H4 (cell line): Measurements from ENCODE around the gene CCDC85C. TPM values are rescaled to one million over a fixed set of nuclear protein-coding genes. Genes with fewer than 3 reads are reported as not detected.
"Not testable (repeated sequence)": the region's sequence is repeated elsewhere in the genome, so short reads cannot be mapped to it uniquely, and the experiment has no call there.

Experiments
- DNase-seq: peaks from one replicate; pipeline ENCODE4 v3.0.0-alpha.2; 2015; ENCODE audit warnings: low spot score
- total RNA-seq: library from RNA; depleted of rRNA; stranded (reverse); fragments of >200 nt; shearing (Covaris generic); gene quantifications from 2 replicates; pipeline ENCODE4 v1.2.3, GENCODE V29; 2014; rRNA removed

The CCDC85C gene
- total RNA-seq, result 5.7 and 5.8 TPM in 2 replicates

GRCh38 chr14:99603471-99604277, at the start of gene CCDC85C:
TSS of gene CCDC85C (minus strand) at chr14:99604207. CDS start at chr14:99603959, 248 bp downstream.
- peak; percentile 20 for DNase-seq

GRCh38 chr14:99651953-99652746, 48.1 kb upstream of the CCDC85C start:
- DNase-seq, result no peak

DNA sequence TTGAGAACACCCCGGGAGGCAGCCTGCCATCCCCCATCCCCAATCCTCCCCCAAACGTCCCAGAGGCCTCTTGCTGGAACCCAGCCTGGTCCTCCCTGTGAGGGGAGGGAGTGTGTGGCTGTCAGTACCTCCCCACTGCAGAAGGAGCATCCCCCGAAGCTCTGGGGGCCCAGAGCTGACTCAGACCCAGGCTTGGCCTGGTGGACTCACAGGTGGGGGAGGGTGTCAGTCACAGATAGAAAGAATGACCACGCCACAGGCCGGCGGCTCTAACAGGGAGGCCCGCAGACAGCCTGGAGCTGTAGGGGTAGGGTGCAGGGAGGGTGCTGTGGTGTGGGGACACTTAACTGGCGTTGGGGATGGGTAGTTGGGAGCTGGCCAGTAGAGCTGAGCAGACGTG, 46.2 kb upstream of the CCDC85C start:
- DNase-seq, result no peak

DNA sequence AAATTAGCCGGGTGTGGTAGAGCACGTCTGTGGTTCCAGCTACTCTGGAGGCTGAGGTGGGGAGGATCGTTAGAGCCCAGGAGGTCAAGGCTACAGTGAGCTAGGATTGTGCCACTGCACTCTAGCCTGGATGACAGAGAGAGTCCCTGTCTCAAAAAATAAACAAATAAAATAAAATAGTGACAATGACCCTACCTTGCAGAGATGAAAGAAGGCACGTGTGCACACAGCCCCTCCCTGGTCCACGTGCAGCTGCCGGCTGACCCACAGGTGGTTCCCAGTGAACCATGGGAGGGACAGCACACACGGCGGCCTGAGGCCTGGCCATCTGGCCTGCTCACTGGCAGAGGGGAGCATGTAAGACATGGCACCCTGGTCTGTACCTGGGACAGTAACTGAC, 45.6 kb upstream of the CCDC85C start:
- DNase-seq, result no peak

DNA sequence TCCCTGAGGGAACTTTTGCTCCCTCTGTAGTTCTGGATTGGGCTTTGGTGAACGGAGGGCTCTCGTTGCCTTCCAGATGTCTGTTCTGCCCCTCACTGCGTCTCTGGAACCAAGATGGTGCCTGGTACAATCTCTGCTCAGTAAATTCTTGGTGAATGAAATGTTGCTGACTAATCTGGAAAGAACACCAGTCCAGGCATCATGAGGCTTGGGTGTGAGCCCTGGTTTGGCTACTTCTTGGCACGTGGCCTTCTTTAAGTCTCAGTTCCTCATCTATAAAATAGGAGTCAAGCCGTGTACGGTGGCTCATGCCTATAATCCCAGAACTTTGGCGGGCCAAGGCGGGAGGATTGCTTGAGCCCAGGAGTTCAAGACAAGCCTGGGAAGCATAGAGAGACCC, 45.2 kb upstream of the CCDC85C start:
- no peak for DNase-seq

- DNase-seq, result no peak
Observed at GRCh38 chr14:99648027-99648784, 44.2 kb upstream of the CCDC85C start.

DNA sequence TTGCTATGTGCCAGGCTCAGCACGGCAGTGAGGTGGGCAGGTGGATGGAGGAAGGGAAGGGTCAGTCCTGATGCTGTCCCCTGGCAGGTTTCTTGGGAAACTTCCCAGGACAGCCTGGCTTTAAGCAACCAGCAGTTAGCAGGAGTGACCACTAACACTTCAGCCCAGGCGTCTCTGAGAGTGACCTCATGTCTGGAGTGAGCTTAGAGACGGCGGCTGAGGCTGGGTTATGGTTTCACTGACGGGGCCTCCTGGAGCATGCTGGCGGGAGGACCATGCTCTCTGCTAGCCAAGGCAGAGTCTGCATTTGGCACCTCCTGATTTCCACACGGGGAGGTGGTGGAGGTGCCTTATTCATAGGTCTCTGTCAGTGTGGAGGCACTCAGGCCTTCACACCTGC, 43.4 kb upstream of the CCDC85C start:
- DNase-seq, result no peak

- no peak for DNase-seq
Observed at GRCh38 chr14:99645545-99646505, 41.8 kb upstream of the CCDC85C start.

DNA sequence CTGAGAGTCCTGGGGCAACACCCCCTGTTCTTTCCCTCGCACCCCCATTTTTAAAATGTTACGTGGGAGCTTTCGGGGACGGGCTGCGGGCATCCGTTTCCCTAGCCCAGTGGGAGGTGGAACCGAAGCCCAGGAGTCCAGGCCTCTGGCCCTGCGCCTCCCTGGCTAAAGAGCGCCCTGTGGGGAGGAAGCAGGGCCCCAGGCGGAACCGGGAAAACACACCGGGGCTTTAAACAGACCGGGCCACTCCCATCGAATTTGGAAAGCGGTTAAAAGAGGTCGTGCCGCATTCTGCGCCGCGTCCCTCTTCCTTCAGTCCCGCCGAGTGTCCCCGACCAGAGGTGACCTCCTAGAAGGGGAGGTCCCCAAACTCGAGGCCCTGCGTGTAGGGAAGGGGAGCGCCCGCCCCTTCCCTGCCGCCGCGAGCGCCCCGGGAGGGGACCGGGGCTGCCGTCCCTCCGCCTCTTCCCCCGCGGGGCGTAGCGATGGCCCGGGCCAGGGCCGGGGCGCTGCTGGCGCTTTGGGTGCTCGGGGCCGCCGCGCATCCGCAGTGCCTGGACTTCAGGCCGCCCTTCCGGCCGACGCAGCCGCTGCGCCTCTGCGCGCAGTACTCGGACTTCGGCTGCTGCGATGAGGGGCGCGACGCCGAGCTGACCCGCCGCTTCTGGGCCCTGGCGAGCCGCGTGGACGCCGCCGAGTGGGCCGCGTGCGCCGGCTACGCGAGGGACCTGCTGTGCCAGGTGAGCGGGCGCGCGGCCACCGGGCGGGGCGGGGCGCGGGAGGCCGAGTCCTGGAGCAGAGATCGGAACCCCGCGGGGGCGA, 40.9 kb upstream of the CCDC85C start, which contains the start of gene HHIPL1:
Gene HHIPL1 (plus strand): TSS at position 407 of the 822 bp plus-strand sequence. CDS start 79 bp downstream, at position 486.
- DNase-seq, result no peak

- DNase-seq, result no peak
Observed at GRCh38 chr14:99644035-99644587, 40.1 kb upstream of the CCDC85C start.

DNA sequence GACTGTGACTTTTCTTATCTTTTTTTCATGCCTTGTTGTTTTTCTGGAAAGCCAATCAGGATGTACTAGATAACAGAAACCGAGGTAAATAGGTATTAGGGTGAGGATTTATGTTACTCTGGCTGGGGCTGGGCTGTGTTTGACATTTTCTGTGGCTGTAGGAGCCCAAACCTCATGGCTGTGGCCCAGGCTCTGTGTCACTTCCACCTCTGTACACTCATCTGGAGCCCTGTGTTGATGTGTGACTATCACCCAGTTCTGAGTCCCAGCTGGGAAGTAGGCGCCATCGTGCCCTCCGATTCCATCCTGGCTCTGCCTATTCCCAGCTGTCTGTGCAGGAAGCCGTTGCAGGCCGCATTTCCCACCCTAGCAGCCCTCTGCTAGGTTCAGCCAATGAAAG, 39.3 kb upstream of the CCDC85C start:
- DNase-seq, result no peak

GRCh38 chr14:99642771-99643170, 38.8 kb upstream of the CCDC85C start:
- not testable (repeated sequence) for DNase-seq

- DNase-seq, result no peak
Observed at GRCh38 chr14:99637624-99638023, 33.6 kb upstream of the CCDC85C start.

DNA sequence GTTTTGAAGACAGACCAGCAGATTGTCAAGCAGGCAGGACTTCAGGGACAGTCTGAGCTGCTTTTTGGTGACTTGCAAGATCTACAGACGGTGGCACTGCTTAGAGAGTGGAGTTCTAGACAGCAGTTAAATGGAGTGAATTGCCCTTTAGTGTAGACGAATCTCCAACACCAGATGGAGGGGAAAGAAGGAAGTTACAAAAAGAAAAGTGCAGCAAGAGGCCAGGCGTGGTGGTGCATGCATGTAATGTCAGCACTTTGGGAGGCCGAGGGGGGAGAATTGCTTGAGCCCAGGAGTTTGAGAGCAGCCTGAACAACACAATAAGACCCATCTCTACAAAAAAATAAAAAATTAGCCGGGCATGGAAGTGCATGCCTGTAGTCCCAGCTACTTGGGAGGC, 32.5 kb upstream of the CCDC85C start:
- DNase-seq, result no peak

DNA sequence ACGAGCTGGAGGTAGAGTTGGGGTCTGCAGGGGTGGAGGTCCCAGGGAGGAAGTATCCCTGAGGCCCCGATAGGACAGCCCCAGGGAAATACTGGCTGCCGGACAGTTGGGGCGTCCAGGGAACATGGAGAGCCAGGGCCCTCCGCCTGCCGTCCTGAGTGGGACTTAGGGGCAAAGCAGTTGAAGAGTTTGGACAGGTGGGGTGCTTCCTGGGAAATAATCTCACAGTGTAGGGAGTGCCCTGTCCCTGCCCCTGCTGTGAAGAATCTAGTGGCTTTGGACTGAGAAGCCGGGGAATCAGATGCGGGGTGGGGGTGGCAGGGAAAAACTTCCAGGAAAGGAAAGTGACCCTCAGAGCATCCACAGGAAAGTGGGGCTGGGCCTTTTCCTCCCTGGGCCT, 31.1 kb upstream of the CCDC85C start:
- DNase-seq, result no peak

DNA sequence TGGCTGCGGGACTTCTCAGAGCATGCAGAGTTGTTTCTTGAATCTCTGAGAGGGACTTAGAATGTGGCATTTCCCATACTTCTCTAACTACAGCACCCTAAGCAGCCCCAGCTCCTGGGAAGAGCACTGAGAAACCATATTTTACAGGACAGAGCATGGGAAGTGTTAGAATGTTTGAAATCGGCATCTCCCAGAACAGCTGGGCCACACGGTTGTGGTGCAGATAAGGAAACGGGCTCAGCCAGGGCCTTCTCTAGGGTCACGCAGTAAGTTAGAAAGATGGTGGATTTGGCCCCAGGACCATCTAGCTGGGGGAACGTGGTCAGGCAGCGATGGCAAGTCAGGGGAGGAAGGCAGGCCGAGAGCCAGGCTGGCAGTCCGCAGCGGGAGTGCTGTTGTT, 30.4 kb upstream of the CCDC85C start:
- DNase-seq, result no peak

GRCh38 chr14:99633918-99634317, 29.9 kb upstream of the CCDC85C start:
- DNase-seq, result no peak

DNA sequence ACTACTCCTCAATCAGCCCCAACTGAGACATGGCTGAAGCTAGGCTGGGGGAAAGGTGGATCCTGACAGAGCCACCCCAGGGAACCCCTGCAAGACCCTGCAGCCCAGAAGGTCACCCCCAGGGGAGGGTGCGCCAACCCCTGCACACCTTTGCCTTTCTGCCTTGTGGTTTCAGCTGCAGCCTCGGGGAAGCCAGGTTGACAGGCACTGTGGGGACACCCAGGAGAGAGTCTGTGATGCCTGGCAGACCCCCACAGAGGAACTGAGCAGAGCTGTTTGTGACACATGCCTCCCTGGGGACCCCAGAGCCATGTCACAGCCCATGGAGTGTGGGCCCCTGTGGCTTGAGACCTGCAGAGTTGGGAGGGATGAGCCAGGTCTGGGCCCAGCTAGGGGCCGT, 29.1 kb upstream of the CCDC85C start:
- no peak for DNase-seq

GRCh38 chr14:99632410-99633035, 28.5 kb upstream of the CCDC85C start:
- no peak for DNase-seq
